Esophagus squamous epithelium (tissue), 5 donors: ENCODE measurements around the gene BUD23. TPM values are rescaled to one million over a fixed set of nuclear protein-coding genes. Genes with fewer than 3 reads are reported as not detected.

Source experiments
- DNase-seq: peaks from one replicate; lab custom pipeline; 2025; lab: John Stamatoyannopoulos, UW
- H3K27ac ChIP-seq, 4 donors: fragments of 200-600 bp; sonication (generic); one replicate each; pipeline ENCODE4 v1.5.1; 2016 to 2019; ENCODE audit warnings: mild to moderate bottlenecking in 1 of 4
- H3K27me3 ChIP-seq, 4 donors: fragments of 200-600 bp; sonication (generic); 1 replicate in 3 of 4; 2 replicates in 1 of 4; pipeline versions ENCODE4 v1.5.1 to v1.6.0; 2017 to 2021; ENCODE audit warnings: antibody characterized with exemption in 1 of 4
- H3K36me3 ChIP-seq, 3 donors: fragments of 200-600 bp; sonication (generic); one replicate each; pipeline ENCODE4 v1.5.1; 2016 to 2019
- H3K4me1 ChIP-seq, 3 donors: fragments of 200-600 bp; sonication (generic); one replicate each; pipeline ENCODE4 v1.5.1; 2017 to 2019
- H3K4me3 ChIP-seq, 4 donors: fragments of 200-600 bp; sonication (generic); 1 replicate in 3 of 4; 2 replicates in 1 of 4; pipeline ENCODE4 v1.5.1; 2016 to 2019; ENCODE audit warnings: mild to moderate bottlenecking in 2 of 4, moderate library complexity in 1 of 4
- H3K9me3 ChIP-seq, 3 donors: fragments of 200-600 bp; sonication (generic); one replicate each; pipeline ENCODE4 v1.5.1; 2016 to 2019
- POLR2A ChIP-seq, 4 donors: fragments of 450-650 bp; IDR thresholded peaks; one replicate each; pipeline ENCODE4 v1.6.1; 2017; ENCODE audit warnings: antibody characterized with exemption in 4 of 4, mild to moderate bottlenecking in 4 of 4, moderate library complexity in 3 of 4
- WGBS, 2 donors: methylation state at CpG; one replicate each; pipeline ENCODE4 v1.1.5; 2018; 5-methylcytosine and 5-hydroxymethylcytosine counted together
- intact Hi-C: fragments of 100-400 bp; cut with DNase I; formaldehyde crosslinking; loops from one replicate; pipeline ENCODE4 v1.15.0; 2022
- total RNA-seq, 4 donors: library from RNA; depleted of rRNA; stranded (reverse); fragments of >200 nt; gene quantifications; one replicate each; pipeline ENCODE4 v1.1.0, GENCODE V29; 2016
- TF ChIP-seq, protein P1 (sequence below), 6 experiments: fragments of 450-650 bp in 4 of 6; fragments of 200-600 bp in 2 of 6; sonication (generic) in 2 of 6; IDR thresholded peaks; one replicate each; pipeline ENCODE4 v1.5.1; 2016 to 2019; ENCODE audit warnings: antibody characterized with exemption in 6 of 6, mild to moderate bottlenecking in 4 of 6, moderate library complexity in 4 of 6
- donor health status: DM: yes; HTN: yes; CAD: no.

The BUD23 gene
- total RNA-seq, 4 donors from 2014 or later = 24.9 to 44.7 (median 42.6) TPM

DNA sequence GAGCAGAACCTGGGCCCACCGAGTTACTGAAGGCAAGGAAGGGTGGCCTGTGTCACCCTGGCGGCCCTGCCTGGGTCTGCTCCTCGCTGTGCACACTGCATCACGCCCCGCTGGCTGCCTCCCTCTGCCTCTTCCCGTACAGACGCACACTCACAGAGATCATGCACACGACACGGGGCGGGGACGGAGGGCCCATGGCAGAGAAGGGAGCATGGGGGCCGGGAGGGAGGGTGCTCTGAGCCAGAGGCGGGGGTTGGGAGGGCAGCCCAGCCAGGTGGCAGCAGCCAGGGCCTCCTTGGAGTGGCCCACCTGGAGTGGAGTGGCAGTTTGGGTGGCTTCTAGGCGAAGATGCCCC, 16.6 kb downstream of the BUD23 start:
- no peaks in the 10 kb centered on the region for H3K9me3 ChIP-seq
- TF ChIP-seq, protein P1, sequence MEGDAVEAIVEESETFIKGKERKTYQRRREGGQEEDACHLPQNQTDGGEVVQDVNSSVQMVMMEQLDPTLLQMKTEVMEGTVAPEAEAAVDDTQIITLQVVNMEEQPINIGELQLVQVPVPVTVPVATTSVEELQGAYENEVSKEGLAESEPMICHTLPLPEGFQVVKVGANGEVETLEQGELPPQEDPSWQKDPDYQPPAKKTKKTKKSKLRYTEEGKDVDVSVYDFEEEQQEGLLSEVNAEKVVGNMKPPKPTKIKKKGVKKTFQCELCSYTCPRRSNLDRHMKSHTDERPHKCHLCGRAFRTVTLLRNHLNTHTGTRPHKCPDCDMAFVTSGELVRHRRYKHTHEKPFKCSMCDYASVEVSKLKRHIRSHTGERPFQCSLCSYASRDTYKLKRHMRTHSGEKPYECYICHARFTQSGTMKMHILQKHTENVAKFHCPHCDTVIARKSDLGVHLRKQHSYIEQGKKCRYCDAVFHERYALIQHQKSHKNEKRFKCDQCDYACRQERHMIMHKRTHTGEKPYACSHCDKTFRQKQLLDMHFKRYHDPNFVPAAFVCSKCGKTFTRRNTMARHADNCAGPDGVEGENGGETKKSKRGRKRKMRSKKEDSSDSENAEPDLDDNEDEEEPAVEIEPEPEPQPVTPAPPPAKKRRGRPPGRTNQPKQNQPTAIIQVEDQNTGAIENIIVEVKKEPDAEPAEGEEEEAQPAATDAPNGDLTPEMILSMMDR (IDR thresholded peaks at IDR 0.05) = no peak
- TF ChIP-seq POLR2A (IDR thresholded peaks at IDR 0.05) = no peak
- H3K27me3 ChIP-seq = no peaks in the 10 kb centered on the region
- DNase-seq = no peak
- intact Hi-C loops = no loop called here
- no peak overlapping the region for H3K4me3 ChIP-seq
- 83% methylated on average over 1 of the region's 14 CpGs; no CpG with 5 or more reads in 1 of the 2 donors for WGBS, 2 donors
- H3K27ac ChIP-seq = no peak overlapping the region
- H3K36me3 ChIP-seq = peaks cover 7 to 77% (median 16%) of the 10 kb centered on the region in 3 donors
- peaks cover 10 to 17% (median 12%) of the 10 kb centered on the region in 3 donors for H3K4me1 ChIP-seq

DNA sequence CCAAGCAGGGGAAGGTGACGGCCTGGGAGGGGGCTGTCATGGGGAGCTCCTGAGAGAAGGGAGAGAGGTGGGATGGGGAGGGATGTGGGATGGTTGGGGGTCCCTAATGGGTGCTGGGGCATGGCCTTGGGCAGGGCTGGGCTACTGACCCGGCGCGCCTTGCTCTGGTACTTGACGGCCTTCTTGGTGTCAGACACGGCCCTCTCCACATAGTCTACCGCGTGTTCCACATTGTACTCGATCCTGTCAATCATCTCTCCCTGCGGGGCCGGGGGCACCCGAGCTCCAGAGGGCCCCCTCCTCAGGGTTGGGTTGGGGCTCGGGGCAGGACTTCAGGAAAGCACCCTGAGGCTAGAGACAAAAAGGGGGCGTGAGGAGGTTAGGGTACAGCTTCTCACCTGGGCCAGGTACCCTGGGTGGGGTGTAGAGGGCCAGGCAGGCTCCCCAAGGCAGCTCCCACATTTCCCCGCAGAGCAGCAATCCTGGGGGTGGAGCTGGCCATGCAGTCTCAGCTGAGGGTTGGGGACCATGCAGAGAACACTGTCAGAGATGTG, 17.3 kb downstream of the BUD23 start:
- intact Hi-C loops = no loop called here
- TF ChIP-seq, protein P1 (IDR thresholded peaks at IDR 0.05) = no peak
- no peak for TF ChIP-seq POLR2A (IDR thresholded peaks at IDR 0.05)
- Histone ChIP-seq H3K36me3 (peaks cover 7 to 71% (median 12%) of the 10 kb centered on the region in 3 donors), H3K9me3 (no peaks in the 10 kb centered on the region), H3K4me1 (peaks cover 16 to 23% (median 17%) of the 10 kb centered on the region in 3 donors), H3K27me3 (no peaks in the 10 kb centered on the region), H3K27ac (no peak overlapping the region), H3K4me3 (no peak overlapping the region)
- no peak for DNase-seq
- 74 to 90% methylated on average over 6 to 8 of the region's 15 CpGs for WGBS, 2 donors

DNA sequence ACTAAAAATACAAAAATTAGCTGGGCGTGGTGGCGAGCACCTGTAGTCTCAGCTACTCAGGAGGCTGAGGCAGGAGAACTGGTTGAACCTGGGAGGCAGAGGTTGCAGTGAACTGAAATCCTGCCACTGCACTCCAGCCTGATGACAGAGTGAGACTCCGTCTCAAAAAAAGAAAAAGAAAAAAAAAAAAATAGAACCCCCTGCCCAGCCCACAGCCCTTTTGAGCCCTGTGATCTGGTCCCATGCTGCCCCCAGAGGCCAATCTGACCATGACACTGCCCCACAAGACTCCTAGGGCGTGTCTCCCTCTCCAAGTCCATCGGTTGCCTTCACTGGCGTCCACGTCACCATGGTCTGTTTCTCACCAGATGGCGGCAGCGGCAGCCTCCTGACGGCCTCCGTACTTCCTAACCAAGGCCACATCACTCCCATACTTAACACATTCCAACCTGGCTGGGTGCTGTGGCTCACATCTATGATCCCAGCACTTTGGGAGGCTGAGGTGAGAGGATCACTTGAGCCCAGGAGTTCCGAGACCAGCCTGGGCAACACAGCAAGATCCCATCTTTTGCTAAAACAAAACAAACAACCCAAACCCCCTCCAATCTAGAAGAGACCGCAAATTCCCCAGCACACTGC, 18.1 kb downstream of the BUD23 start:
- no peak for DNase-seq
- intact Hi-C loops = no loop called here
- WGBS, 2 donors = 79 to 81% methylated on average over 13 of the region's 13 CpGs
- no peaks in the 10 kb centered on the region for H3K27me3 ChIP-seq
- no peaks in the 10 kb centered on the region for H3K9me3 ChIP-seq
- no peak overlapping the region for H3K27ac ChIP-seq
- peaks cover 7 to 63% (median 12%) of the 10 kb centered on the region in 3 donors for H3K36me3 ChIP-seq
- peaks cover 21 to 31% (median 22%) of the 10 kb centered on the region in 3 donors for H3K4me1 ChIP-seq
- H3K4me3 ChIP-seq = no peak overlapping the region
- TF ChIP-seq, protein P1 (IDR thresholded peaks at IDR 0.05) = peak in 2 of 6 experiments; percentile 30 to 35
- no peak for TF ChIP-seq POLR2A (IDR thresholded peaks at IDR 0.05)

DNA sequence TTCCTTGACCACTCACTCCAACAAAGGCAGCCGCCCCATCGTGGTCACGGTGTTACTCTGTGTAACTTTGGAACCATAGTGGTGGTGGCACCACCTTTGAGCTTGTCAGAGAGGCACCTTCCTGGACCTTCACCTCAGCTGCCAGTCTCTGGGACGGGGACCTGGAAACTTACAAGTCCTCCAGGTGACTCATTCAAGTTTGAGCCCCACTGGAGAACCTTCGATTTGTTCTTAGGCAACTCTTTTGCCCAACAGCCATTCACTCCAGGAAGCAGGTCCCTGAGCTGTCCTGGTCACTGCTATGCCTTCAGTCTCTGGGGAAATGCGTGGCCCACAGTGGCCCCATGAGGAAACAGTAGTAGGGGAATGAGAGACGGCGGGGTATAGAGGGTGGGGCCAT, 18.8 kb downstream of the BUD23 start:
- 78 to 87% methylated on average over 4 to 6 of the region's 8 CpGs for WGBS, 2 donors
- no peak for DNase-seq
- H3K9me3 ChIP-seq = no peaks in the 10 kb centered on the region
- no peak overlapping the region for H3K27ac ChIP-seq
- no peaks in the 10 kb centered on the region for H3K27me3 ChIP-seq
- no peak for TF ChIP-seq POLR2A (IDR thresholded peaks at IDR 0.05)
- TF ChIP-seq, protein P1 (IDR thresholded peaks at IDR 0.05) = no peak
- no peak overlapping the region for H3K4me3 ChIP-seq
- H3K4me1 ChIP-seq = peaks cover 22 to 39% (median 29%) of the 10 kb centered on the region in 3 donors
- peaks cover 5 to 55% (median 7%) of the 10 kb centered on the region in 3 donors for H3K36me3 ChIP-seq
- intact Hi-C loops = no loop called here

GRCh38 chr7:73702665-73703064, 19.3 kb downstream of the BUD23 start:
- 77 to 94% methylated on average over 5 to 8 of the region's 18 CpGs for WGBS, 2 donors
- H3K27ac ChIP-seq = no peak overlapping the region
- intact Hi-C loops = no loop called here
- H3K36me3 ChIP-seq = peaks cover under 1 to 51% (median 7%) of the 10 kb centered on the region in 3 donors
- no peaks in the 10 kb centered on the region for H3K9me3 ChIP-seq
- H3K4me3 ChIP-seq = no peak overlapping the region
- no peak for DNase-seq
- TF ChIP-seq, protein P1 (IDR thresholded peaks at IDR 0.05) = no peak
- no peak for TF ChIP-seq POLR2A (IDR thresholded peaks at IDR 0.05)
- H3K27me3 ChIP-seq = no peaks in the 10 kb centered on the region
- H3K4me1 ChIP-seq = peaks cover 22 to 43% (median 30%) of the 10 kb centered on the region in 3 donors
